Stomach (tissue), 9 donors: ENCODE results near the gene RIPOR3. TPM values are rescaled to one million over a fixed set of nuclear protein-coding genes. Genes with fewer than 3 reads are reported as not detected.
"Not testable (repeated sequence)": the region's sequence is repeated elsewhere in the genome, so short reads cannot be mapped to it uniquely, and the experiment has no call there.

Experiments
- DNase-seq, 2 donors: peaks; one replicate each; pipeline versions ENCODE4 v3.0.0 to v3.0.0-alpha.2; 2013 to 2019
- H3K27ac ChIP-seq, 5 donors: fragments of 200-600 bp in 4 of 5; sonication (generic) in 4 of 5; one replicate each; pipeline ENCODE4 v1.5.1; 2013 to 2019; ENCODE audit warnings: mild to moderate bottlenecking in 1 of 5, moderate library complexity in 1 of 5
- H3K27me3 ChIP-seq, 3 donors: fragments of 200-600 bp; sonication (generic); one replicate each; pipeline ENCODE4 v1.5.1; 2017 to 2019; ENCODE audit warnings: mixed run types in 1 of 3
- H3K36me3 ChIP-seq, 4 donors: fragments of 200-600 bp; sonication (generic); 1 replicate in 3 of 4; 2 replicates in 1 of 4; pipeline ENCODE4 v1.5.1; 2016 to 2019
- H3K4me1 ChIP-seq, 4 donors: fragments of 200-600 bp; sonication (generic); one replicate each; pipeline ENCODE4 v1.5.1; 2016 to 2019
- H3K4me3 ChIP-seq, 4 donors: fragments of 200-600 bp; sonication (generic) in 3 of 4; one replicate each; pipeline ENCODE4 v1.5.1; 2016 to 2019; ENCODE audit warnings: mild to moderate bottlenecking in 1 of 4
- H3K9me3 ChIP-seq, 4 donors: fragments of 200-600 bp; sonication (generic); one replicate each; pipeline ENCODE4 v1.5.1; 2016 to 2019
- CTCF ChIP-seq, 7 experiments: fragments of 450-650 bp in 4 of 7; fragments of 200-600 bp in 3 of 7; sonication (generic) in 3 of 7; IDR thresholded peaks; one replicate each; pipeline ENCODE4 v1.5.1; 2016 to 2019; ENCODE audit warnings: antibody characterized with exemption in 7 of 7, control low read depth in 2 of 7, mild to moderate bottlenecking in 1 of 7
- EP300 ChIP-seq: sonication (generic); formaldehyde crosslinking; IDR thresholded peaks from one replicate; pipeline ENCODE4 v1.6.1; 2017; ENCODE audit warnings: antibody characterized with exemption
- POLR2A ChIP-seq, 4 donors: fragments of 450-650 bp; IDR thresholded peaks; one replicate each; pipeline ENCODE4 v1.6.1; 2016; ENCODE audit warnings: antibody characterized with exemption in 4 of 4, control low read depth in 2 of 4, mild to moderate bottlenecking in 1 of 4, moderate library complexity in 1 of 4
- POLR2AphosphoS5 ChIP-seq, 3 donors: sonication (generic); formaldehyde crosslinking; IDR thresholded peaks; one replicate each; pipeline ENCODE4 v1.6.1; 2016; ENCODE audit warnings: antibody characterized with exemption in 3 of 3
- WGBS, 5 donors: extraction: QIAGEN DNeasy Blood & Tissue Kit in 3 of 5; methylation state at CpG; one replicate each; pipeline versions ENCODE4 v1.1.5 to v1.1.7; 2013 to 2018; 5-methylcytosine and 5-hydroxymethylcytosine counted together
- intact Hi-C: fragments of 100-400 bp; cut with DNase I; formaldehyde crosslinking; loops from one replicate; pipeline ENCODE4 v1.15.1; 2023; ENCODE audit warnings: low total_unique reads
- polyA plus RNA-seq, 3 donors: library from polyadenylated mRNA; stranded (reverse); fragments of 200-250 nt; gene quantifications; one replicate each; pipeline ENCODE4 v1.2.3, GENCODE V29; 2013
- total RNA-seq, 5 donors: library from RNA; depleted of rRNA; stranded (reverse); fragments of >200 nt; gene quantifications; one replicate each; pipeline versions ENCODE4 v1.1.0 to v1.2.3, GENCODE V29; 2014 to 2016
- donor health status: healthy with polysubstance abuse.
- donor health status: Bipolar disorder and iron deficiency.
- donor health status: healthy.

Gene RIPOR3
- total and polyA plus RNA-seq, 8 donors: 4.4 to 61.1 (median 8.2) TPM

GRCh38 chr20:50715694-50716093 lies 24.4 kb upstream of the RIPOR3 start:
- TF ChIP-seq POLR2A (IDR thresholded peaks at IDR 0.05) (no peak), EP300 (no peak), CTCF (IDR thresholded peaks at IDR 0.05) (no peak), POLR2AphosphoS5 (IDR thresholded peaks at IDR 0.05) (no peak)
- H3K27ac ChIP-seq: no peak overlapping the region
- peaks cover 4 to 17% (median 14%) of the 10 kb centered on the region in 4 donors for H3K4me1 ChIP-seq
- DNase-seq: no peak
- H3K9me3 ChIP-seq: no peaks in the 10 kb centered on the region
- intact Hi-C loops: no loop called here
- WGBS, 5 donors: 89 to 95% (median 90%) methylated on average over 3 of the region's 3 CpGs
- H3K4me3 ChIP-seq: no peak overlapping the region
- no peaks in the 10 kb centered on the region for H3K27me3 ChIP-seq
- H3K36me3 ChIP-seq: no peaks in the 10 kb centered on the region

GRCh38 chr20:50714426-50714825 lies 23.1 kb upstream of the RIPOR3 start:
- H3K4me3 ChIP-seq, H3K36me3 ChIP-seq, intact Hi-C loops, H3K27ac ChIP-seq, DNase-seq, H3K9me3 ChIP-seq, H3K27me3 ChIP-seq: not testable (repeated sequence)
- peaks cover 7 to 27% (median 20%) of the 10 kb centered on the region in 4 donors for H3K4me1 ChIP-seq
- WGBS, 5 donors: 89 to 92% (median 91%) methylated on average over 12 of the region's 12 CpGs

GRCh38 chr20:50713657-50714101 lies 22.3 kb upstream of the RIPOR3 start:
- Histone ChIP-seq H3K4me1 (peaks cover 7 to 35% (median 24%) of the 10 kb centered on the region in 4 donors), H3K27ac (no peak overlapping the region), H3K36me3 (no peaks in the 10 kb centered on the region), H3K4me3 (no peak overlapping the region), H3K27me3 (no peaks in the 10 kb centered on the region), H3K9me3 (no peaks in the 10 kb centered on the region)
- DNase-seq: peak; percentile 60 to 78
- 40 to 50% (median 41%) methylated on average over 7 of the region's 7 CpGs for WGBS, 5 donors
- TF ChIP-seq EP300 (no peak), POLR2AphosphoS5 (IDR thresholded peaks at IDR 0.05) (peak in 1 of 3 donors; percentile 31), CTCF (IDR thresholded peaks at IDR 0.05) (peak in 5 of 7 experiments; percentile 15 to 60 (median 39))
- intact Hi-C loops: no loop called here

- Histone ChIP-seq H3K4me1 (peaks cover 7 to 41% (median 30%) of the 10 kb centered on the region in 4 donors), H3K27me3 (no peaks in the 10 kb centered on the region), H3K4me3 (no peak overlapping the region), H3K27ac (no peak overlapping the region), H3K9me3 (no peaks in the 10 kb centered on the region), H3K36me3 (no peaks in the 10 kb centered on the region)
- intact Hi-C loops: no loop called here
- no peak for DNase-seq
- WGBS, 5 donors: 89 to 95% (median 93%) methylated on average over 7 of the region's 7 CpGs
- TF ChIP-seq POLR2A (IDR thresholded peaks at IDR 0.05) (no peak), POLR2AphosphoS5 (IDR thresholded peaks at IDR 0.05) (no peak), EP300 (no peak), CTCF (IDR thresholded peaks at IDR 0.05) (no peak)
Observed at GRCh38 chr20:50712771-50713656, 21.7 kb upstream of the RIPOR3 start.
